Stimulated activated naive CD8-positive, alpha-beta T cell treated with anti-CD3 and anti-CD28 coated beads, Interleukin-15, Interleukin-2, amounts not matched to agents 100 ng/mL and 50 ng/mL, for 24 hours (primary cell): ENCODE data around the gene OPA1.
A peak's percentile ranks its signal among the peaks of the same experiment; 100 is the strongest.

Experiments
- H3K27ac Mint-ChIP-seq: one replicate; pipeline ENCODE4 v1.8.0; 2021; ENCODE audit warnings: mild to moderate bottlenecking, mixed read lengths
- H3K27me3 Mint-ChIP-seq: one replicate; pipeline ENCODE4 v1.8.0; 2021; ENCODE audit warnings: mixed read lengths
- H3K36me3 Mint-ChIP-seq: one replicate; pipeline ENCODE4 v1.8.0; 2021; ENCODE audit warnings: low read depth, mixed read lengths
- H3K4me1 Mint-ChIP-seq: one replicate; pipeline ENCODE4 v1.8.0; 2021; ENCODE audit warnings: low read depth, mixed read lengths
- H3K4me3 Mint-ChIP-seq: one replicate; pipeline ENCODE4 v1.8.0; 2021; ENCODE audit warnings: mild to moderate bottlenecking, mixed read lengths
- H3K9me3 Mint-ChIP-seq: one replicate; pipeline ENCODE4 v1.8.0; 2021; ENCODE audit warnings: mixed read lengths

The OPA1 gene

GRCh38 chr3:193728429-193729087 is 135.6 kb downstream of the OPA1 start:
- H3K27ac Mint-ChIP-seq: no peak overlapping the region
- no peaks in the 10 kb centered on the region for H3K36me3 Mint-ChIP-seq
- H3K4me3 Mint-ChIP-seq: no peak overlapping the region
- H3K4me1 Mint-ChIP-seq: no peaks in the 10 kb centered on the region
- no peaks in the 10 kb centered on the region for H3K9me3 Mint-ChIP-seq
- peaks cover 5% of the 10 kb centered on the region for H3K27me3 Mint-ChIP-seq

- no peaks in the 10 kb centered on the region for H3K9me3 Mint-ChIP-seq
- no peaks in the 10 kb centered on the region for H3K4me1 Mint-ChIP-seq
- H3K4me3 Mint-ChIP-seq: no peak overlapping the region
Measured at GRCh38 chr3:193729088-193729465, 136.1 kb downstream of the OPA1 start.

GRCh38 chr3:193729601-193730000 is 136.6 kb downstream of the OPA1 start:
- H3K4me3 Mint-ChIP-seq: no peak overlapping the region
- no peaks in the 10 kb centered on the region for H3K9me3 Mint-ChIP-seq
- no peaks in the 10 kb centered on the region for H3K36me3 Mint-ChIP-seq
- no peaks in the 10 kb centered on the region for H3K4me1 Mint-ChIP-seq
- no peak overlapping the region for H3K27ac Mint-ChIP-seq
- peaks cover 5% of the 10 kb centered on the region for H3K27me3 Mint-ChIP-seq

More at GRCh38 chr3:193729088-193729465, 136.1 kb downstream of the OPA1 start:
- Mint-ChIP-seq H3K27me3 (peaks cover 5% of the 10 kb centered on the region), H3K36me3 (no peaks in the 10 kb centered on the region), H3K27ac (no peak overlapping the region)

- H3K9me3 Mint-ChIP-seq: no peaks in the 10 kb centered on the region
- H3K4me3 Mint-ChIP-seq: no peak overlapping the region
- no peak overlapping the region for H3K27ac Mint-ChIP-seq
- peaks cover 5% of the 10 kb centered on the region for H3K27me3 Mint-ChIP-seq
- H3K36me3 Mint-ChIP-seq: no peaks in the 10 kb centered on the region
- H3K4me1 Mint-ChIP-seq: no peaks in the 10 kb centered on the region
Measured at GRCh38 chr3:193730511-193730910, 137.5 kb downstream of the OPA1 start.

GRCh38 chr3:193730976-193731375 is 138.0 kb downstream of the OPA1 start:
- Mint-ChIP-seq H3K27me3 (peaks cover 5% of the 10 kb centered on the region), H3K27ac (no peak overlapping the region), H3K4me3 (no peak overlapping the region), H3K36me3 (no peaks in the 10 kb centered on the region), H3K4me1 (no peaks in the 10 kb centered on the region), H3K9me3 (no peaks in the 10 kb centered on the region)

- peaks cover 5% of the 10 kb centered on the region for H3K27me3 Mint-ChIP-seq
- H3K9me3 Mint-ChIP-seq: no peaks in the 10 kb centered on the region
- H3K4me3 Mint-ChIP-seq: no peak overlapping the region
- no peak overlapping the region for H3K27ac Mint-ChIP-seq
- no peaks in the 10 kb centered on the region for H3K36me3 Mint-ChIP-seq
- no peaks in the 10 kb centered on the region for H3K4me1 Mint-ChIP-seq
Measured at GRCh38 chr3:193731656-193732055, 138.6 kb downstream of the OPA1 start.

- H3K4me3 Mint-ChIP-seq: no peak overlapping the region
- H3K9me3 Mint-ChIP-seq: no peaks in the 10 kb centered on the region
- H3K36me3 Mint-ChIP-seq: no peaks in the 10 kb centered on the region
- no peaks in the 10 kb centered on the region for H3K4me1 Mint-ChIP-seq
- no peak overlapping the region for H3K27ac Mint-ChIP-seq
- peaks cover 5% of the 10 kb centered on the region for H3K27me3 Mint-ChIP-seq
Measured at GRCh38 chr3:193732391-193732790, 139.4 kb downstream of the OPA1 start.

GRCh38 chr3:193732827-193733226 is 139.8 kb downstream of the OPA1 start:
- Mint-ChIP-seq H3K4me1 (no peaks in the 10 kb centered on the region), H3K27me3 (peaks cover 5% of the 10 kb centered on the region), H3K27ac (no peak overlapping the region), H3K4me3 (no peak overlapping the region), H3K36me3 (no peaks in the 10 kb centered on the region), H3K9me3 (no peaks in the 10 kb centered on the region)

- no peaks in the 10 kb centered on the region for H3K36me3 Mint-ChIP-seq
- no peak overlapping the region for H3K4me3 Mint-ChIP-seq
- H3K4me1 Mint-ChIP-seq: no peaks in the 10 kb centered on the region
- no peaks in the 10 kb centered on the region for H3K9me3 Mint-ChIP-seq
- no peak overlapping the region for H3K27ac Mint-ChIP-seq
- peaks cover 5% of the 10 kb centered on the region for H3K27me3 Mint-ChIP-seq
Measured at GRCh38 chr3:193734737-193735366, 141.8 kb downstream of the OPA1 start.

GRCh38 chr3:193735850-193736249 is 142.8 kb downstream of the OPA1 start:
- no peak overlapping the region for H3K27ac Mint-ChIP-seq
- H3K36me3 Mint-ChIP-seq: no peaks in the 10 kb centered on the region
- peaks cover 5% of the 10 kb centered on the region for H3K27me3 Mint-ChIP-seq
- no peaks in the 10 kb centered on the region for H3K4me1 Mint-ChIP-seq
- H3K4me3 Mint-ChIP-seq: no peak overlapping the region
- H3K9me3 Mint-ChIP-seq: no peaks in the 10 kb centered on the region

GRCh38 chr3:193736616-193737015 is 143.6 kb downstream of the OPA1 start:
- Mint-ChIP-seq H3K4me3 (no peak overlapping the region), H3K4me1 (no peaks in the 10 kb centered on the region), H3K9me3 (no peaks in the 10 kb centered on the region), H3K27ac (no peak overlapping the region), H3K27me3 (peaks cover 5% of the 10 kb centered on the region), H3K36me3 (no peaks in the 10 kb centered on the region)

- H3K4me1 Mint-ChIP-seq: no peaks in the 10 kb centered on the region
- H3K36me3 Mint-ChIP-seq: no peaks in the 10 kb centered on the region
- no peaks in the 10 kb centered on the region for H3K9me3 Mint-ChIP-seq
- H3K4me3 Mint-ChIP-seq: no peak overlapping the region
- no peak overlapping the region for H3K27ac Mint-ChIP-seq
- H3K27me3 Mint-ChIP-seq: peaks cover 5% of the 10 kb centered on the region
Measured at GRCh38 chr3:193737191-193737751, 144.3 kb downstream of the OPA1 start.

GRCh38 chr3:193742628-193743027 is 149.6 kb downstream of the OPA1 start:
- H3K27me3 Mint-ChIP-seq: peaks cover 8% of the 10 kb centered on the region
- H3K27ac Mint-ChIP-seq: no peak overlapping the region
- no peaks in the 10 kb centered on the region for H3K36me3 Mint-ChIP-seq
- peaks cover 6% of the 10 kb centered on the region for H3K4me1 Mint-ChIP-seq
- H3K9me3 Mint-ChIP-seq: no peaks in the 10 kb centered on the region
- no peak overlapping the region for H3K4me3 Mint-ChIP-seq

GRCh38 chr3:193743702-193744047 is 150.7 kb downstream of the OPA1 start:
- Mint-ChIP-seq H3K4me3 (peak overlapping the region; percentile 1), H3K4me1 (peaks cover 6% of the 10 kb centered on the region), H3K27me3 (peaks cover 8% of the 10 kb centered on the region), H3K9me3 (no peaks in the 10 kb centered on the region), H3K36me3 (no peaks in the 10 kb centered on the region), H3K27ac (no peak overlapping the region)

GRCh38 chr3:193744048-193744821 is 151.2 kb downstream of the OPA1 start:
- Mint-ChIP-seq H3K27ac (peak overlapping the region; percentile 16), H3K4me3 (peak overlapping the region; percentile 1), H3K36me3 (no peaks in the 10 kb centered on the region), H3K4me1 (peaks cover 6% of the 10 kb centered on the region), H3K9me3 (no peaks in the 10 kb centered on the region), H3K27me3 (peaks cover 8% of the 10 kb centered on the region)
